DND-41 (cell line): ENCODE data around the gene REXO4.

Experiments
- ATAC-seq: fragments of 200-7000 bp; cut with Tn5 transposase; 3 replicates; pipeline ENCODE4 v1.9.1; 2021; ENCODE audit warnings: low read depth; ENCODE audit not compliant: insufficient read depth
- DNase-seq: peaks from one replicate; pipeline ENCODE4 v3.0.0-alpha.2; 2020
- H2AFZ ChIP-seq: 2 replicates; pipeline ENCODE4 v1.6.0; 2012; ENCODE audit warnings: low read depth, low read length
- H3K27ac ChIP-seq: 2 replicates; pipeline ENCODE4 v1.5.1; 2012; ENCODE audit warnings: low read length, inconsistent platforms
- H3K27me3 ChIP-seq: fragments of 200-600 bp; sonication (generic); 2 replicates; pipeline ENCODE4 v1.6.0; 2012; ENCODE audit warnings: low read length, mild to moderate bottlenecking, inconsistent platforms; ENCODE audit not compliant: insufficient read depth, poor library complexity
- H3K36me3 ChIP-seq: 2 replicates; pipeline ENCODE4 v1.5.1; 2012; ENCODE audit warnings: low read length, inconsistent platforms; ENCODE audit not compliant: insufficient read depth
- H3K4me1 ChIP-seq: 2 replicates; pipeline ENCODE4 v1.5.1; 2012; ENCODE audit warnings: mild to moderate bottlenecking, low read length; ENCODE audit not compliant: insufficient read depth
- H3K4me2 ChIP-seq: 2 replicates; pipeline ENCODE4 v1.6.0; 2012; ENCODE audit warnings: mild to moderate bottlenecking, moderate library complexity, low read length, inconsistent platforms; ENCODE audit not compliant: insufficient read depth
- H3K4me3 ChIP-seq, 2 experiments: fragments of 200-600 bp in 1 of 2; shearing (Covaris generic) in 1 of 2; 2 replicates each; pipeline ENCODE4 v1.5.1; 2012 to 2016; ENCODE audit warnings: inconsistent platforms in 2 of 2, low read length in 2 of 2, mild to moderate bottlenecking in 2 of 2, low read depth in 1 of 2, moderate library complexity in 1 of 2
- H3K79me2 ChIP-seq: 2 replicates; pipeline ENCODE4 v1.6.0; 2012; ENCODE audit warnings: low read length, inconsistent platforms; ENCODE audit not compliant: insufficient read depth
- H3K9ac ChIP-seq: 2 replicates; pipeline ENCODE4 v1.6.0; 2012; ENCODE audit warnings: low read depth, mild to moderate bottlenecking, inconsistent platforms, low read length, moderate library complexity
- H3K9me3 ChIP-seq: 2 replicates; pipeline ENCODE4 v1.5.1; 2012; ENCODE audit warnings: low read length, moderate library complexity, mild to moderate bottlenecking, inconsistent platforms; ENCODE audit not compliant: insufficient read depth, severe bottlenecking
- H4K20me1 ChIP-seq: 2 replicates; pipeline ENCODE4 v1.6.0; 2012; ENCODE audit warnings: low read length; ENCODE audit not compliant: insufficient read depth
- CTCF ChIP-seq: IDR thresholded peaks from 2 replicates; pipeline ENCODE4 v1.5.1; 2012; ENCODE audit warnings: borderline replicate concordance, low read length, moderate library complexity, mild to moderate bottlenecking; ENCODE audit not compliant: poor library complexity, severe bottlenecking; ENCODE audit errors: extremely low read depth
- EZH2 ChIP-seq: IDR thresholded peaks from 3 replicates; pipeline ENCODE4 v1.6.1; 2012; ENCODE audit warnings: borderline replicate concordance, low read depth, mild to moderate bottlenecking, moderate library complexity, low read length, inconsistent platforms; ENCODE audit not compliant: severe bottlenecking

The REXO4 gene

DNA sequence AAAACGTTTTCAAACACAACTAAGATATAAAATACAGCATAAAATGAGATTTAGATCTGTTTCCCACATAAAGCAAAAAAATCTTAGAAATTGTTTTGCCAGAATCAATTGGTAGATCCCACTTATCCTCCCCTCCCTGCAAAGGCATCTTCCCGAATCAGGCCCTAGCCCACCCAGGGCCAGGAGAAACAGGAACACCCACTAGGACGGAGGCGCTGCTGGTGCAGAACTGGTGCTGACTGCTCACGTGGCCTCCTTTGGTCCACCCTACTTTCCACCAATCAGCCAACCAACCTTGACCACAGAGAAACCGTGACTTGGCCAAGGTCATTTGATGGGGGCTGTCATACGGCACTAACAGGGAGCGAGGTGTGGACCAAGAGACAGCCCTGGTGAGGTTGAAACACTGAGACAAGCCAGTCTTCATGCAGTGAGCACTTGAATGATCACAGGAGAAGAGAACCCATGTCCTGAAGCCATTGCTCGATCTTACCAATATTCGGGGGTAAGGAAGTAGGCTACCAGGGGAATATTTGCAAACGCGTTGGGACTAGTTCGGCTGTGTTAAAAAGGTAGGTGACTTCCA lies 56.2 kb downstream of the REXO4 start:
- no peak overlapping the region for H3K9ac ChIP-seq
- DNase-seq (no peak), ATAC-seq (no peak)
- peaks cover 78% of the 10 kb centered on the region for H3K36me3 ChIP-seq
- H3K27me3 ChIP-seq: no peaks in the 10 kb centered on the region
- no peak overlapping the region for H2AFZ ChIP-seq
- H3K4me1 ChIP-seq: peaks cover 20% of the 10 kb centered on the region
- no peak overlapping the region for H3K4me2 ChIP-seq
- H3K9me3 ChIP-seq: no peaks in the 10 kb centered on the region
- no peak overlapping the region for H3K27ac ChIP-seq
- no peak overlapping the region for H3K4me3 ChIP-seq
- H4K20me1 ChIP-seq: peaks cover 25% of the 10 kb centered on the region
- peaks cover 31% of the 10 kb centered on the region for H3K79me2 ChIP-seq
- TF ChIP-seq EZH2: no peak
- TF ChIP-seq CTCF: no peak

- Histone ChIP-seq H3K27me3 (no peaks in the 10 kb centered on the region), H4K20me1 (peaks cover 23% of the 10 kb centered on the region), H3K27ac (no peak overlapping the region), H3K4me1 (peaks cover 21% of the 10 kb centered on the region), H3K4me3 (no peak overlapping the region), H3K36me3 (peaks cover 69% of the 10 kb centered on the region), H2AFZ (no peak overlapping the region), H3K9me3 (no peaks in the 10 kb centered on the region), H3K4me2 (no peak overlapping the region), H3K9ac (no peak overlapping the region), H3K79me2 (peaks cover 26% of the 10 kb centered on the region)
- DNase-seq (no peak), ATAC-seq (no peak)
- TF ChIP-seq EZH2 (no peak), CTCF (no peak)
Observed at GRCh38 chr9:133360400-133361393, 57.1 kb downstream of the REXO4 start.

DNA sequence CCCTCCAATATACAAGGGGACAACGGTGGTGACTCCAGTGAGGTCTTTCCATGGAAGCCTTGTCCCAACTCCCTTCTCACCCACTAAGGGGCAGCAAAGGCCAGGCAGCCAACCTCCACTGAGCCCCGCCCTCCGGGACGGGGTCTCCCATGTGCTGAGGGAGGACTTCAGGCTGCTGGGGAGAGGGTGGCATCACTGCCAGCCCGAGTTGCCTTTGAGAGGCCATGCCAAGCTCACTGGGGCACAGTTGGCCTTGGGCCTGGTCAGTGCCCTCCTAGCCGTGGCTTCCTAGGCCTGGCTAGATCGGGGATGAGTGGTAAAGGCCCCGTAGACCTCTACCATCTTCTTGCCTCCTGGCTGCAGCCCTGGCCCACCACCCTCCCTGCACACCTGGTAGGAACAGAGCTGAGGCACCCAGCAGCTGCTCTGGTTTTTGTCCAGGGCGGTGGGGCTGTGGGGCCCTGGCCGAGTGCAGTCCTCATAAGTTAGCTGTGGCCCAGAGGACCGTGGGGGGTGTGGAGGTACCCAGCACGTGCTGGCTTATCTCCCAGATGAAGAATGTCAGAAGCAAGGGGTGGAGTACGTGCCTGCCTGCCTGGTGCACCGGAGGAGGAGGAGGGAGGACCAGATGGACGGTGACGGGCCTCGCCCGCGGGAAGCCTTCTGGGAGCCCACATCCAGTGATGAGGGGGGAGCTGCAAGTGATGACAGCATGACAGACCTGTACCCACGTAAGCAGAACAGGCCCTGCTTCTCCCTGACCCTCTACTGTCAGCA lies 58.2 kb downstream of the REXO4 start:
- Histone ChIP-seq H3K27ac (no peak overlapping the region), H3K4me2 (no peak overlapping the region; the same call in 1 of the 2 replicates), H3K4me3 (no peak overlapping the region), H2AFZ (no peak overlapping the region), H3K9ac (no peak overlapping the region), H3K79me2 (peaks cover 35% of the 10 kb centered on the region), H3K4me1 (peaks cover 32% of the 10 kb centered on the region), H3K27me3 (no peaks in the 10 kb centered on the region), H4K20me1 (peaks cover 19% of the 10 kb centered on the region), H3K9me3 (no peaks in the 10 kb centered on the region), H3K36me3 (peaks cover 58% of the 10 kb centered on the region)
- no peak for TF ChIP-seq EZH2
- TF ChIP-seq CTCF: peak; percentile 30
- DNase-seq: no peak
- no peak for ATAC-seq
